Panc1 (cell line): ENCODE results near the gene FZD4. TPM values are rescaled to one million over a fixed set of nuclear protein-coding genes. Genes with fewer than 3 reads are reported as not detected.

Experiments
- ATAC-seq: fragments of 200-7000 bp; cut with Tn5 transposase; 2 replicates; pipeline ENCODE4 v1.9.1; 2020; ENCODE audit warnings: mild to moderate bottlenecking, moderate library complexity
- BruUV-seq: library from RNA; stranded (reverse); fragments of 400-500 nt; replicated peaks from 2 replicates; lab custom pipeline; 2021; lab: Mats Ljungman, UMichigan
- CTCF ChIA-PET: fragments of 300-600 bp; sonication (Branson Sonifier 250); formaldehyde crosslinking; loops from one replicate; lab custom pipeline; 2022; ENCODE audit warnings: antibody characterized with exemption; lab: Charles Lee
- POLR2A ChIA-PET: fragments of 300-600 bp; sonication (Branson Sonifier 250); formaldehyde crosslinking; loops from one replicate; lab custom pipeline; 2022; ENCODE audit warnings: antibody characterized with exemption; lab: Charles Lee
- DNase-seq: peaks from one replicate; pipeline ENCODE4 v3.0.0-alpha.2; 2010; ENCODE audit warnings: low read depth, low spot score
- H3K27ac ChIP-seq: 2 replicates; pipeline ENCODE4 v1.5.1; 2011; ENCODE audit warnings: mild to moderate bottlenecking, low read length, inconsistent platforms
- H3K27me3 ChIP-seq: fragments of 200-500 bp; sonication (Bioruptor generic); 2 replicates; pipeline ENCODE4 v1.6.0; 2014; ENCODE audit warnings: low read length, inconsistent platforms; ENCODE audit not compliant: control insufficient read depth, insufficient read depth
- H3K36me3 ChIP-seq: fragments of 200-500 bp; sonication (Bioruptor generic); 2 replicates; pipeline ENCODE4 v1.5.1; 2014; ENCODE audit warnings: inconsistent platforms, mild to moderate bottlenecking, low read length, moderate library complexity; ENCODE audit not compliant: control insufficient read depth, insufficient read depth
- H3K4me1 ChIP-seq: 2 replicates; pipeline ENCODE4 v1.5.1; 2011; ENCODE audit warnings: inconsistent platforms, mild to moderate bottlenecking, low read length, moderate library complexity; ENCODE audit not compliant: control insufficient read depth, insufficient read depth
- H3K4me3 ChIP-seq, 2 experiments: 2 replicates each; pipeline ENCODE4 v1.5.1; 2011 to 2012; ENCODE audit warnings: low read depth in 2 of 2, low read length in 2 of 2, mild to moderate bottlenecking in 2 of 2, inconsistent platforms in 1 of 2, moderate library complexity in 1 of 2
- H3K9me3 ChIP-seq: fragments of 200-500 bp; sonication (Bioruptor generic); 2 replicates; pipeline ENCODE4 v1.5.1; 2014; ENCODE audit warnings: low read depth, mild to moderate bottlenecking, inconsistent platforms, low read length, moderate library complexity; ENCODE audit not compliant: control insufficient read depth, insufficient read depth
- POLR2AphosphoS5 ChIP-seq: IDR thresholded peaks from 2 replicates; pipeline ENCODE4 v1.6.1; 2012; ENCODE audit warnings: mild to moderate bottlenecking, low read depth, low read length, moderate library complexity
- SIN3A ChIP-seq: IDR thresholded peaks from 2 replicates; pipeline ENCODE4 v1.6.1; 2012; ENCODE audit warnings: low read depth, mild to moderate bottlenecking, low read length, moderate library complexity, borderline replicate concordance; ENCODE audit not compliant: insufficient read depth
- TCF7L2 ChIP-seq: IDR thresholded peaks from 2 replicates; pipeline ENCODE4 v1.6.1; 2011; ENCODE audit warnings: mild to moderate bottlenecking, low read depth, low read length, inconsistent platforms
- in situ Hi-C: cut with HindIII; loops from 2 replicates; pipeline ENCODE4 v1.10.0; 2016; ENCODE audit warnings: low sequenced_read_pairs, low pct_unique_long_range_greater_than_20kb
- intact Hi-C: fragments of 100-400 bp; cut with micrococcal nuclease; formaldehyde crosslinking; loops from one replicate; pipeline ENCODE4 v1.10.0; 2022; ENCODE audit not compliant: unreplicated experiment
- total RNA-seq: library from RNA; stranded (reverse); gene quantifications from one replicate; pipeline ENCODE4 v1.2.1, GENCODE V29; 2021; ENCODE audit not compliant: unreplicated experiment
- TF ChIP-seq, protein P1 (sequence below), 2 experiments: IDR thresholded peaks; 2 replicates each; pipeline ENCODE4 v1.6.1; 2011 to 2012; ENCODE audit warnings: low read depth in 2 of 2, control low read depth in 1 of 2, low read length in 1 of 2, mild to moderate bottlenecking in 1 of 2, moderate library complexity in 1 of 2; ENCODE audit not compliant: insufficient read depth in 1 of 2
- TF ChIP-seq, protein P2 (sequence below): fragments of 450-650 bp; IDR thresholded peaks from 2 replicates; pipeline ENCODE4 v1.5.1; 2017; ENCODE audit warnings: mild to moderate bottlenecking

The FZD4 gene
- total RNA-seq, 1 experiment from 2014 or later: 11.1 TPM

DNA sequence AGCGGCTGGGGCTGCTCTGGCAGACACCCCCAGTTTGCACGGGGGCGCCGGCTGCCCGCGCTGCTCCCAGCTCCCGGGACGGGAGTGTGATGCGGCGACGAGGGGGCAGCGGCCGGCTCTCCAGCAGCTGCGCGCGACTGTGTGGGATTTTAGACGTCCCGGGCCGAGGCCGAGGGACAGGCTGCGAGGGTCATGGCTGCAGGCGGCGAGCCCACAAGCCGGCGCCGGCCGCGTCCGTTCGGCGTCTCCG lies 159 bp downstream of the FZD4 start:
- in situ Hi-C loops: no loop called here
- Histone ChIP-seq H3K9me3 (no peaks in the 10 kb centered on the region), H3K4me3 (peak overlapping the region; percentile 64 to 74), H3K27ac (peak overlapping the region; percentile 65; the same call in 1 of the 2 replicates), H3K27me3 (peaks cover 5% of the 10 kb centered on the region; the same call in 1 of the 2 replicates), H3K36me3 (no peaks in the 10 kb centered on the region; the same call in 1 of the 2 replicates), H3K4me1 (peaks cover 12% of the 10 kb centered on the region; the same call in 1 of the 2 replicates)
- no peak for DNase-seq
- CTCF ChIA-PET: interaction anchor here (0.6 to 1.2 kb wide), 4 partner anchors 15 to 1138 kb away, joined by 3 to 6 read pairs (median 4); no protein-coding TSS in a partner anchor
- POLR2A ChIA-PET: interaction anchor here (0.6 to 0.9 kb wide), 2 partner anchors 8 to 65 kb away, joined by 4 read pairs; no protein-coding TSS in a partner anchor
- intact Hi-C loops: no loop called here
- ATAC-seq: no peak
- no TSS peak for BruUV-seq
- TF ChIP-seq, protein P1, sequence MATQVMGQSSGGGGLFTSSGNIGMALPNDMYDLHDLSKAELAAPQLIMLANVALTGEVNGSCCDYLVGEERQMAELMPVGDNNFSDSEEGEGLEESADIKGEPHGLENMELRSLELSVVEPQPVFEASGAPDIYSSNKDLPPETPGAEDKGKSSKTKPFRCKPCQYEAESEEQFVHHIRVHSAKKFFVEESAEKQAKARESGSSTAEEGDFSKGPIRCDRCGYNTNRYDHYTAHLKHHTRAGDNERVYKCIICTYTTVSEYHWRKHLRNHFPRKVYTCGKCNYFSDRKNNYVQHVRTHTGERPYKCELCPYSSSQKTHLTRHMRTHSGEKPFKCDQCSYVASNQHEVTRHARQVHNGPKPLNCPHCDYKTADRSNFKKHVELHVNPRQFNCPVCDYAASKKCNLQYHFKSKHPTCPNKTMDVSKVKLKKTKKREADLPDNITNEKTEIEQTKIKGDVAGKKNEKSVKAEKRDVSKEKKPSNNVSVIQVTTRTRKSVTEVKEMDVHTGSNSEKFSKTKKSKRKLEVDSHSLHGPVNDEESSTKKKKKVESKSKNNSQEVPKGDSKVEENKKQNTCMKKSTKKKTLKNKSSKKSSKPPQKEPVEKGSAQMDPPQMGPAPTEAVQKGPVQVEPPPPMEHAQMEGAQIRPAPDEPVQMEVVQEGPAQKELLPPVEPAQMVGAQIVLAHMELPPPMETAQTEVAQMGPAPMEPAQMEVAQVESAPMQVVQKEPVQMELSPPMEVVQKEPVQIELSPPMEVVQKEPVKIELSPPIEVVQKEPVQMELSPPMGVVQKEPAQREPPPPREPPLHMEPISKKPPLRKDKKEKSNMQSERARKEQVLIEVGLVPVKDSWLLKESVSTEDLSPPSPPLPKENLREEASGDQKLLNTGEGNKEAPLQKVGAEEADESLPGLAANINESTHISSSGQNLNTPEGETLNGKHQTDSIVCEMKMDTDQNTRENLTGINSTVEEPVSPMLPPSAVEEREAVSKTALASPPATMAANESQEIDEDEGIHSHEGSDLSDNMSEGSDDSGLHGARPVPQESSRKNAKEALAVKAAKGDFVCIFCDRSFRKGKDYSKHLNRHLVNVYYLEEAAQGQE (IDR thresholded peaks at IDR 0.05; ENCODE audit: insufficient read depth in 1 of 2, low read depth in 2 of 2, low read length in 1 of 2): no peak
- no peak for TF ChIP-seq TCF7L2
- TF ChIP-seq POLR2AphosphoS5: 0 out of 2 replicates have a peak, but pooled peaks have one; percentile 24
- TF ChIP-seq, protein P2, sequence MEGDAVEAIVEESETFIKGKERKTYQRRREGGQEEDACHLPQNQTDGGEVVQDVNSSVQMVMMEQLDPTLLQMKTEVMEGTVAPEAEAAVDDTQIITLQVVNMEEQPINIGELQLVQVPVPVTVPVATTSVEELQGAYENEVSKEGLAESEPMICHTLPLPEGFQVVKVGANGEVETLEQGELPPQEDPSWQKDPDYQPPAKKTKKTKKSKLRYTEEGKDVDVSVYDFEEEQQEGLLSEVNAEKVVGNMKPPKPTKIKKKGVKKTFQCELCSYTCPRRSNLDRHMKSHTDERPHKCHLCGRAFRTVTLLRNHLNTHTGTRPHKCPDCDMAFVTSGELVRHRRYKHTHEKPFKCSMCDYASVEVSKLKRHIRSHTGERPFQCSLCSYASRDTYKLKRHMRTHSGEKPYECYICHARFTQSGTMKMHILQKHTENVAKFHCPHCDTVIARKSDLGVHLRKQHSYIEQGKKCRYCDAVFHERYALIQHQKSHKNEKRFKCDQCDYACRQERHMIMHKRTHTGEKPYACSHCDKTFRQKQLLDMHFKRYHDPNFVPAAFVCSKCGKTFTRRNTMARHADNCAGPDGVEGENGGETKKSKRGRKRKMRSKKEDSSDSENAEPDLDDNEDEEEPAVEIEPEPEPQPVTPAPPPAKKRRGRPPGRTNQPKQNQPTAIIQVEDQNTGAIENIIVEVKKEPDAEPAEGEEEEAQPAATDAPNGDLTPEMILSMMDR: no peak; the same call in 1 of the 2 replicates
- no peak; the same call in 1 of the 2 replicates for TF ChIP-seq SIN3A

DNA sequence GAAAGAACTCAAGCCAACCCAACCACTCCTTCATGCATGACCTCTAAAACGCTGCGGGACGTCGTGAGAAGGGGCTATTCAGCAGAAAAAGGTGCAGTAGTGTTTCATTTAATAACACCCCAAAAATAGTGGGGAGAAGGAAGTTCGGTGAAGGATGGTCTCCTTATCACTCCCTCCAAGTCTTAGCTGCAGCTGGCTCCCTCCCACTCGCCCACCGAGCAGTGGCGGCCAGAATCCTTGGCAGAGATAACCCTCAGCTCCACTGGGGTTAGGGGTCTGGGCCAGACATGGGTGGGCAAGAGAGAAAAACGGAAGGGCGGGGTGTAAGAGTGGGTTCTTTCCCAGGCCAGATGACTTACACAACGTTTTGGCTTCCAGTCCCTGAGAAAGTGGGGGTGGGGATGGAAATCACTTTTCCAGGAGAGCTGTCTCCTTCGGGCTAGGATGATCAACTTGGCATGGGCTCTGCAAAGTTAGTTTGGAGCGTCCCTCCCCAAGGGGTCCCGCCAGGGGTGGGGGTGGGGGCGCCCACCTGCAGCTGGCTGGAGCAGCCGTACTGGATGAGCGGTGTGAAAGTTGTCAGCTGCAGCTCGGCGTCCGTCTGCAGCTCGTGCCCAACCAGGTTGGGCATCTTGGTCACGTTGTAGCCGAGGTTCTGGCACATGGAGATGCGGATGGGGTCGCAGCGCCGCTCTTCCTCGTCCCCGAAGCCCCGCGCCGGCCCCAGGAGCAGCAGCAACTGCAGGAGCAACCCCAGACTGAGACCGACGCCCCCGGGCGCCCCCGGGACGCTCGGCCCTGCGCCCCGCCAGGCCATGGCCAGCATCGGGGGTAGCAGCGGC lies 705 bp downstream of the FZD4 start:
- Histone ChIP-seq H3K27ac (peak overlapping the region; percentile 65; the same call in 1 of the 2 replicates), H3K9me3 (no peaks in the 10 kb centered on the region), H3K4me1 (peaks cover 12% of the 10 kb centered on the region; the same call in 1 of the 2 replicates), H3K36me3 (no peaks in the 10 kb centered on the region; the same call in 1 of the 2 replicates), H3K4me3 (peak overlapping the region; percentile 64 to 74), H3K27me3 (no peaks in the 10 kb centered on the region; the same call in 1 of the 2 replicates)
- POLR2A ChIA-PET: interaction anchor here (0.6 to 0.9 kb wide), 3 partner anchors 7 to 121 kb away, joined by 4 to 5 read pairs (median 4); no protein-coding TSS in a partner anchor
- CTCF ChIA-PET: interaction anchor here (0.6 to 1.2 kb wide), 3 partner anchors 15 to 467 kb away, joined by 3 to 6 read pairs (median 4); no protein-coding TSS in a partner anchor
- in situ Hi-C loops (no loop called here), intact Hi-C loops (no loop called here)
- ATAC-seq (peak; percentile 13), DNase-seq (no peak)
- TF ChIP-seq SIN3A: no peak; the same call in 1 of the 2 replicates
- BruUV-seq: no TSS peak
